Left cardiac atrium (tissue), 4 donors: Measurements from ENCODE around the gene BICC1. TPM values are rescaled to one million over a fixed set of nuclear protein-coding genes. Genes with fewer than 3 reads are reported as not detected.

ENCODE experiments used
- ATAC-seq, 2 donors: fragments of 200-7000 bp; cut with Tn5 transposase; one replicate each; pipeline ENCODE4 v1.9.1; 2020; ENCODE audit warnings: mild to moderate bottlenecking in 2 of 2, moderate library complexity in 2 of 2
- DNase-seq: peaks from one replicate; pipeline ENCODE4 v3.0.0-alpha.2; 2020
- intact Hi-C, 2 donors: fragments of 100-400 bp; cut with DNase I; formaldehyde crosslinking; loops; one replicate each; pipeline versions ENCODE4 v1.14.1 to v1.15.1; 2022 to 2023
- total RNA-seq, 2 donors: library from RNA; stranded (reverse); fragmentation: NEBNext Ultra II Directional; extraction: Animal tissue kit (Norgen Biotek cat#: 25700); gene quantifications; one replicate each; pipeline ENCODE4 v1.2.1, GENCODE V29; 2021
- donor health status: DM: no; HTN: yes; CAD: no.
- donor health status: DM: no; HTN: yes; CAD: no; lungs with severe emphysema.
- donor health status: DM: yes; HTN: yes; CAD: no.
- donor health status: Dilated cardiomyopathy.

The BICC1 gene
- total RNA-seq, 2 donors from 2014 or later = 13.0 to 14.2 TPM

DNA sequence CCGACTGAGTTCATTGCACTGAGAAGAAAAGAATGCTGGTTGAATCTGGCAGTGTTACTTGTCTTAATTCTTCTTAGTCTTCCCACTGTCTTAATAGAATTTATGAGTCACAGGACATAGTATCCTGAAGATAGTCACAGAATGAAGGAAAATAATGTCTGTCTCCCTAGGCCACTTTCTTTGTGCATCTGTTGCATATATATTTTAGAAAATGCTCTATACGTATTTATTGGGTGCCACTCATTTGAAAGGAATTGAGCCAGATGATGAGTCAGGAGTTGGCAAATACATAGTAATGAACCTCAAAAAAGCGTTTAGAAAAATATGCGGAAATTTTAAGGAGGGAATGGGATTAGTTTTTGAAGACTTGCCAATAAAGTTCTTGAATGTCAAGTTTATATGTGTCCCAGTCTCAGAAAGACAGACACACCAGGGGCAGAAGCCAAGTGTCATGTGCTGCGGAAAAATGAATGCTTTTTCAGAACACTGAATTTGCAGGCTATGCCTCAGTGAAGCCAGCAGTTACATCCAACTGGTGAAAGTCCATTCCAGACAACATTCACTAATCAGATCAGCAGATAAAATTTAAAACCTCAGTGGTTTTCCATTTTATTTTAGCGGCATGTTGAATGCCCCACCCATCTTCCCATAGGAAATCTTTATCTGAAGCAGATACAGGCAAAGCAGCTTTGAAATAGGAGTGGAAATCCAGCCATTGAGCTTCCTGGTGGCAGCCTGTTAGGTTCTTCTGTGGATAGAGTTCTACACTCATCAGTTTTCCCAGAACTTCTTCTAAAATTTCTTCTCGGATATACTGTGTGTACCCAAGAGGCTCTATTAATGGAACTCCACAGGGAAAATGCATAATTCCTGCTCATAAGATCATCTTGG is 308.4 kb downstream of the BICC1 start:
- ATAC-seq (peak; percentile 38 to 59), DNase-seq (no peak)
- intact Hi-C loops = no loop called here

DNA sequence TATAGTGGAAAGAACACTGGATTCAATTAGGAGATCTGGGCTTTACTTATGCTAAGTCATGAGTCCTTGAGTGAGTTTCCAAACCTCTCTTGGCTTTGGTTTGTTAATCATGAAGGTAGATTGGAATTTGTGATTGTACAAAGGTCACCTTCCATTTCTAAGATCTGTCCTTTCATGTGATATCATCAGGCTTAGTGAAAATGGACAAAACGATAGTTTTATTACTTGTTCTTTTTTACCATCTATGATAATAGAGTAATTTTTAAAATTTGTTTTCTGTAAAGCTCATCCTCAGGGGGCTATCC is 309.0 kb downstream of the BICC1 start:
- intact Hi-C loops = no loop called here
- DNase-seq = no peak
- no peak for ATAC-seq

DNA sequence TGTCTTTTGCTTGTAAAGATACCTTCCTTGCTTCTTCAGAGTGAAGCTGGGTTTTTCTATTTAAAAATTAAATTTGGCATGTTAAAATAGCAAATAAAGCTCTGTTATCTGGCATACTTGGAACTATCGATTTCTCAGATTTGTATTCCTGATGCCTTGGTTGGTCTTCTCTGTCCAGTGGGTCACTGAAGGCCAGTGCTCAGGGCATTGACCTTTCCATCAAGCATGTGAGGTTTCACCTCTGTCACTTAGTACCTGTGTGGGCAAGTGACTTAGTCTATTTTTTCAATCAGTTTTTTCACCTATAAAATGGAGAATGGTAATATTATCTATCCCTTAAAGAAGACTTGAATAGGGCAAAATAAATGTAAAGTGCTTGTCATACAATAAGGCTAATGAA is 311.3 kb downstream of the BICC1 start:
- ATAC-seq (no peak), DNase-seq (no peak)
- intact Hi-C loops = no loop called here

DNA sequence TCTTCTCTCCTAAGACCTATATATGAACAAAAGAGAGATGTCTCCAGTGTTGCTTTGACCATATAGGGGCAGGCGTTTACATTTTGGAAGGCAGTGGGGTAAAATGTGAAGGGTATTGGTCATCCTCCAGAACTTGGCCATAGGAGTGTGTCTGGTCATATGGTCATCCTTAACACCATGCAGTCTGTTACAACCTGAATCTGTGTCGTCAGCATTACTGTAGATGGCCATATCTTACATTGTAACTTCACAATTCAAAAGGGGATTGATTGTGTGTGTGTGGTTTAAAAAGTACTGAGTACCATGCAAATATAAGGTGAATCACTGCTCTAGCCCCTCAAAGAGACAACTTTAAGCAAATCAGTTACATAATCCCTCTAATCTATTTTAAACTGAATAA is 311.7 kb downstream of the BICC1 start:
- ATAC-seq = no peak
- no peak for DNase-seq
- intact Hi-C loops = no loop called here

DNA sequence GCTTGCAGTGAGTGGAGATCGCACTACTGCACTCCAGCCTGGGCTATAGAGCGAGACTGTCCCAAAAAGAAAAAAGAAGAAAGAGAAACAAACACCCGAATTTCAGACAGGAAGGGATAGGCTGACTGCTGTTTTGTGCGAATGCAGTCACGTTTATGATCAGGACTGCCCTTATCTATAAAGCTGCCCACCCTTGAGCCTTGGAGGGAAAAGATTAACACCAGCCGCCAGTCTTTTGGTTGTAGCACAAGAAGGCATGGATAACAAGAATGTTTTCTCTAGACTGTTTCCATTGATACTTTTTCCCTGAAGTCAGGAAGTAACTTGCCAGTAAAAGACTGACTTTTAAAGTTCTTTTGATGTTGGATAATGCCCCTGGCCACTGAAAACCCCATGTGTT is 314.0 kb downstream of the BICC1 start:
- intact Hi-C loops = no loop called here
- DNase-seq (no peak), ATAC-seq (no peak)

DNA sequence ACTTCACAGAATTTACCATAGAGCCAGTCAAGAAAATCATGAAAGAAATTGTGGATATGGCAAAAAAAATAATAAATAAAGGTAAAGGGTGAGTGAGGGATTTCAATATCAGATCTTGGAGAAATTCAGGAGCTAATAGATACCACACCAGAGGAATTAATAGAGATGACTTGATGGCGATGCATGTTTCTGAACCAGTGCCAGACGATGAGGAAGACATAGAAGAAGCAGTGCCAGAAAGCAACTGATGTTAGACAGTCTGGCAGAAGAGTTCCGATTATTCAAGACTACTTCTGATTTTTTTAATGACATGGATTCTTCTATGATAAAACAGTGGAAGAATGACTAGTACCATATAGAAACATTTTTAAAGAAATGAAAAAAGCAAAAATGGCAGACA is 314.7 kb downstream of the BICC1 start:
- intact Hi-C loops = no loop called here
- no peak for DNase-seq
- ATAC-seq = no peak

DNA sequence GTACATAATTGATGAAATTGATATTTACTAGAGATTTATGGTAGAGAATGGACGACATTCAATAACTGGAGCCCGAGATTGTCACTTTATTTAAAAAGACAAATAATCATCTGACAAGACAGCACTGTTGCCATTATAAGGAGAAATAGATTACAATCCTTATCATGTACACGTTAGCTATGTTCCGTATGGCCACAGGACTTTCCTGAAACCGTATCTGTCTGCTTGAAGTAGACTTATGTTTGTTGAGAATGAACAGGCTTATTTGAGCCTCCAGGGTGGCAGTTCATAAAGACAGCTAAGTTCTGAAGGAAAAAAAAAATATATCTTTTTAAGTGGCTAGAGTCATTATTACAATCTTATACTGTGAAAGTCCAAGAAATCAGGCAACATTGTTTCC is 317.2 kb downstream of the BICC1 start:
- DNase-seq (no peak), ATAC-seq (no peak)
- intact Hi-C loops = no loop called here

DNA sequence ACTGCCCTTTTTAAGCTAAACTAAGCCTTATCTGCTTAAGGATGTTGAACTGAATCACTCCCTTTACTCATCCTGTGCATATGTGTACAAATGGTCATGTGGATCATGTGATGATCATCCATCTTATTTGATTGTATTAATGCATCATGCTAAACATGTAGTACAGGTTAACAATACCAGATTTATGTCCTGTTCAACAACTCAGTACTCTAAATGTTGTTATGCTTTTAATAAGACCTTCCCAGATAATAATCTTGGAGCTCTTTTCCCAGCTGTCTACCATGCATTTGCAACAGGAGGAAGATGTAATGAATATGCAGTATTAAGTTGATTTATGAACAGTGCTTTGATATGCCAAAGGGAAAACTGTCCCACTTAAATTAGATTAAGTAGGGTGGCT is 318.0 kb downstream of the BICC1 start:
- DNase-seq = no peak
- no peak for ATAC-seq
- intact Hi-C loops = no loop called here

DNA sequence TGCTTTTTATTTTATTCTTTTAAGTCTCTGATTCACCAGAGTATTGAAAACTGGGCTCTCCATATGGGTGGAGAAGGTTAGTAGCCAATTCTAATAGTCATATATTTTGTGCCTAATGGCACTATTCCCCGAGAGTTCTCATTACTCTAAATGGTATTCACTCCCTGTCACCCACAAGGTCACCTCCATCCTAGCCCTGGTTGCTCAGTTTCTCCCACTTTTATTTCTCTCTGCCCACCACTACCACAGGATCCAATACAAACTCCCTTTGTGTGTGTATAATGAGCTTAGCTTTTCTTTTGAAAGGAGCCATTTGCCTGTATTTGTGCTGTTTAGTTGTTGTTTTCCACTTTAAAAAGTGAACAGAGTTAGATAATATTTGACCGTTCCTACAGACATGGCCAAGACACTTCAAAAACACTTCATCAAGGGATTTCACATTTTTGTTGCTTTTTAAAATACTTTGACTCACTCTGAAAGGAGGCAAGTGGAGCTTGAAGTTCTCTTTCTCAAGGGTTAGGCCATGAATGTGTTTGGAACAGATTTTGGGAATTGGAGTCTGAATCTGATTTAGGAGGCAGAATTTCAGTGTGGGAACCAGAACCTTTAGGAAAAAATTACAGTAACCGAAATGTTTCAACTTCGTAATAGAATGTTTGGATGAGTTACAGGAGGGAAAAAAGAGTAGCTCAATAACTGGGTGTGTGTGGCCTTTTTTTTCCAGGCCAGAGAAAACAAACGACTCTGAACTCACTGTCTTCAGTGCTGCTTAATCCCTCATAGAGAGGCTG is 321.3 kb downstream of the BICC1 start:
- ATAC-seq = peak; percentile 55 to 57
- intact Hi-C loops = no loop called here
- no peak for DNase-seq

DNA sequence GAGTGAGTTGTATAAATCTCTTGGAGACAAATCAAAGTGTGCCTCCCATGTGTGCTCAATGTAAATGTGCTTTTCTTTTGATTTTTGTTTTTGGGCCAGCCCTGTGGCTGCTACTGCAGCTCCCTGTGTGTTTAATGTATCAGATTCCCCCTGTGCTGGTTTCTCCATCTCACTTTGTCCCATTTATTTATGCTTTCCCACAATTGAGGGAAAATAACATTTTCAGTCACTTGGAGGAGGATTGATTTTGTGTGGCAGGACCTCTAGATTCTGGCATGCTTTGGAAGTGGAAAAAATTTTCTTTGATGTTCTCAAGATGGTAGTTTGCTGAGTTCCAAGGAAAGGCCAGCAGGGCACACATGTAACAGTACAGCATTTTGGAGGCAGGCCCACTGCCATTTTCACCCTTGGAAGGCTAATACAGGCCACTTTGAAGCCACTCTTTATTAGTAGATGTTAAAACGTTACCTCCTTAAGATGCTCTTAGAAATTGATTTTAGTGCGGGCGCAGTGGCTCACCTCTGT is 323.6 kb downstream of the BICC1 start:
- DNase-seq (no peak), ATAC-seq (no peak)
- intact Hi-C loops = no loop called here

DNA sequence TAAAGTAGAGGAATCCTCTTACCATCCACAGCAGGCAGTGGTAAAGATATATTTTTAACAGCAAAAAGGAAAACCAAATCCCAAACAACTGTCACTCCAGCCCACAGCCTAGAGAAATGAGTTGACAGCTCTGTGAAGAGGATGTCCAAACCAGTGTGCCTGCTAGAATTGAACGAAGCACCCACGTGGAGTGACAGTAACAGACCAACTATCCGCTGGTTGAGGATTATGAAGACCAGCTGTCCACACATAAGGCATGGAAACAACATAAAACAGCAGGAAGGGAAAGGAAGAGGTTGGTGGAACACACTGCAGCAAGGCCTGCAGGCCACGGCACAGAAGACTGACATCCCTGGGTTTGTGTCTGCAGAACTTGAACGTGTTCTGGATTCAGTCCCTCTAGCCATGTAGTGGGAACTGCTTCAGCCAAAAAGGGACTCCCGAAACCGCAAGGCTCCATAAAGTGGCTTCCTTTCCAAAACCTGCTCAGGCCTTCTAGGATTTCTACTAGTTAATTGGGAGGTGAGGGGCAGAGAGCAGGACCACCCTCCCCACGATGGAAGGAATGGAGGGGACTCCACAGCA is 324.4 kb downstream of the BICC1 start:
- ATAC-seq (no peak), DNase-seq (no peak)
- intact Hi-C loops = no loop called here

DNA sequence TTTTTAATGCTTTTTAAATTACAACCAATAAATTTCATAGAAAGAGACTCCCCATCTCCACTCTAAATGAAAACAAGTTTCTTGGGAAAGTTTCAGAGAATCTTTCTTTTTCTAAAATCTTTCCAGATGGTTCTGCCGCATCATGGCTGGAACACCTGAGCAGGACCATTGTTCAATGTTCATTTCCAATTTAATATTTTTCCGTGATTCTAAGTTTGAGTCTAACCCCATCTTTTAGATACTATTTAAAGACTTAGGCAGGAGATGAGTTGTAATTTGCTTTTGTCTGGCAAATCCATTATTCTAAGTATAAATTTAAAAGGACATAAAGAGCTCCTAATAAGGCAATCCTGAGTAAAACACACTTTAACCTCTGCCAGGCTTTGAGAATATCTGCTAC is 325.2 kb downstream of the BICC1 start:
- ATAC-seq = no peak
- no peak for DNase-seq
- intact Hi-C loops = no loop called here

DNA sequence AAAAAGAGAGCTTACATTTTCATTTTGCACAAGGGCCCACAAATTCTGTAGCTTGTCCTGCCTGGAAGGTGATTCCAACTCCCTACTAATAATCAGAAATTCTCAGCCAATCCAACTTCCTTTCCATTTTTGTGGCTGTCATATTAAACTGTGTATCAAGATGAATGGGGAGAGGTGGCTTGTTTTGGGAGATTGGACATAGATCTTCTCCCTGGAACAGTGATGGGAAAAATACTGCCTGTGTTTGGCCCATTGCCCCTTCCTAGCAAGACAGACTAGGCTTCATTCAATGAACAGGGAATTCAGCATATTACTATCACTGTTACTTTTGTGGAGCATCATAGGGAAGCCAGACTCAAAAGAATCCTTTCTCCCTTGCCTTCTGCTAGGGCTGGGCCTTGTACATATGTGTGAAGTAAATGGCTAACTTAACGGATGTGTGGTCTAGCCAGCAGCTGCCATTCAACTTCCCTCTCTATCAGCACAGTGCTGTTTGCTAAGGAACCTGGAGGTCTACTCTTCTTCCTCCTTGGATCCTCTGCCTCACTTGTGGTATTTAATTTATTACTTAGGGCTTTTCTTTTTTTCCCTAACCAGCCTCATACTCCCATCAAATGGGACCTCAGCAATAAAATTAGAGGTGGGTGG is 326.0 kb downstream of the BICC1 start:
- intact Hi-C loops = no loop called here
- ATAC-seq = no peak
- DNase-seq = no peak

DNA sequence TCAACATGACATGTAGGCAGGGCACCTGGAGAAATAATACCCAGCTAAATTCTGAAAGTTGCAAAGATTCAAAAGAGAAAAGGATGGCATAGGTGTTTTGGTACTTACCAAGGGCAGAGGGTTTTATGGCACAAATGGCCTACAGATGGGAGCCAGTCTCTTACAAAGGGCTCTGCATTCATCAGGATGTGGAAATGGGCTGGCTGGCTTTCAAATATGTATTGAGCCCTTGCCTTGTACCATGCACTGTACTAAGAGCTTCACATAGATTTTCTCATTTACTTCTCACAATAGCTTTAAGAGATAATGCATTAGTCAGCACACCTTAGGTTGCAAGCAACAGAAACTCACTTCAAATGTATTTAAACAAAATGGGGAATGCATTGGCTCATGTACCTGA is 327.1 kb downstream of the BICC1 start:
- DNase-seq (no peak), ATAC-seq (no peak)
- intact Hi-C loops = no loop called here

DNA sequence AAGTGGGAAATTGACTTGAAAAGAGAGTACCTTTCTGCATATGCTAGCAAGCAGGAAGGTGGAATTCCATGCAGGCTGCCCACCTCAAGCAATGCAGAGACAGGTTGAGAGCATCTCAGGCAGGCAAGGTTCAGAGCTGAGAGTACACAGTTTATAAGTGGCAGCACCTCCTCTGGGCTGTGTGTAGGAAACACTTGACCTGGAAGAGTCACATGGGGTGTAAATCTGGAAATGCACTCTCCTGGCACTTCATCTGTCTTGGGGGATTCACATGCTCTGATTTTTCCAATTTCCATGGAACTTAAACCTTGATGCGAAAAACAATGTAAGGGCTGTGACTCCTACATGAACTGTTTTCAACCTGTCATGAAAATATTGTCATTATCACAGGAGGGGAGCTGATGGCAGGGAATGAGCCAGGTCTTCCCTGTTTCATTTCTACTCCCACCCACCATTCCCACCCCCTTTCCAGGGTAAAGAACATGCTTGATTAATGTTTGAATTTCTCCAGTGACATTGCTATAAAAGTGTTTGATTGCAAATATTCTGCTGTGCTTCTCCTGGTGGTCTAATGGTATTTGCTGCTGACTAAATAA is 328.3 kb downstream of the BICC1 start:
- DNase-seq (no peak), ATAC-seq (no peak)
- intact Hi-C loops = no loop called here

DNA sequence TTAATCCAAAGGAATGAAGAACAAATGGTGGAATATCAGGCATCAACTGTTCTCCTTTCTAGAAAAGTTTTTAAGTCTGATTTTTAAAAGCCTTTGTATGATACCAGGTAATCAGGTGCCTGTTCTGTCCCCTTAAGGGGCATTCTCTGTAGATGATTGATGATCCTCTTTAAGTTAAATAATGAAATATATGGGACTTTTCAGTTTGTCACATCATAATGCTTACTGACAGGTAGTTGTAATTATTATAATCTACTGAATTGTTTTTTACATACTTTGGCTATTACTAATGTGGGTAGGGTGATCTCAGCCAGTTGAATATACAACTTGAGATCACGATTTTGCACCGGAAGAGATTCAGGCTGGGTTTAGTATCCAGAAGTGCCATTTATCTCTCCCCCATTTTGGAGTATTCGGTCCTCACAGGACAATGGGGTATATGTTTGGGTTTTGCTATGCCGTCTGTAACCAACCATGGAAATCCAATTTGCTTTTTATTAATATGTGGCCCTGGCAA is 330.2 kb downstream of the BICC1 start:
- no peak for ATAC-seq
- no peak for DNase-seq
- intact Hi-C loops = no loop called here

DNA sequence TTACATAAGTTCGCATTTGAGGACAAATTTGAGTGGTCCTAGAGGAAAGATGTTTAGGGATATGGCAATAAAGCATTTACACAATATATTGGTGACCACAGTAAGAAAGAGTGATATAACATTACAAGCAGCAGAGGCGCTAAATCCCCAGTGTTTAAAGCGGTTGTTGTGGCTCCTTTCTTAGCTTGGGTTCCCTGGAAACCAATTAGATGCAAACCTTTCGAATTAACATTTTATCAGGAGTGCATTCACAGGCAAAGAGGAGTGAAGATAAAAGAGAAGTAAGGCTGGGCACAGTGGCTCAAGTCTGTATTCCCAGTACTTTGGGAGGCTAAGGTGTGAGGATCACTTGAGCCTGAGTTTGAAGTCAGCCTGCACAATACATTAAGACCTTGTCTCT is 331.1 kb downstream of the BICC1 start:
- intact Hi-C loops = no loop called here
- no peak for ATAC-seq
- DNase-seq = no peak

DNA sequence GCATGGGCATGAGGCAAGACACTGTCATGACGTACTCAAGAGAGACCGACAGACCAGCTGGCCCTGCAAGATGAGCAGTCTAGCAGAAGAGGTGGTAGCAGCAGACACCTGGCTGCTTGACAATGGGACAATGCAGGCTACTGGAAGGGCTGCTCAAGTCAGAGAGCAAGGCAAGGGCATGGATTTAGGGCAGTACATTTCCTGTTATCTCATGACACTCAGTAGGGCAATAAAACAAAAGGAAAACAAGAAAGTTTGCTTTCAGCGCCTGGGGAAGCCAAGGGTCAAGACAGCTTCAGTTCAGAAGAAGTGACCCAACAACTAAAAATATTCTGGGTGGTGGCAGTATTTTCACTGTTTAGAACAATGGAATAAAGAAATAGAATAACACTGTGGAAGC is 332.0 kb downstream of the BICC1 start:
- intact Hi-C loops = no loop called here
- no peak for ATAC-seq
- DNase-seq = no peak

DNA sequence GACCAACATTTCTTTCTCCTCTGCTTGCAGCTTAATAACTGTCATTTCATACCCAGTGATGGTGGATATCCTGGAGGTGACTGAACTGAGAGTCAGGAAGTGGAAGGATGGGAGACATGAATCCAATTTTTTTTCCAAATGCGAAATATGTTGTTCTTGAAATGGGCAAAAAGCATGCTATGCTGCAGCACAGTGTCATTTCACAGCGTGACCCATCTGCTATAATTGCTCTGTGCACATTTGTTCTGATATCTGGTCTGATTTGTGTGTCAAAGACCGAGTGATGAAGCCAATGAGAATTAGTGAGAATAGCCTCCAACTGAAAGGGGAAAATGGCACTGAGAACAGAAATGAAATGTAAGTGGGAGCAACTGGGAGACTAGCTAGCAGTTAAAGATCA is 334.2 kb downstream of the BICC1 start:
- DNase-seq (no peak), ATAC-seq (no peak)
- intact Hi-C loops = no loop called here
